Right lobe of liver (tissue), 4 donors: ENCODE data around the gene SH3PXD2A.

Experiments
- CTCF ChIP-seq, 4 donors: fragments of 200-600 bp in 3 of 4; fragments of 450-650 bp in 1 of 4; IDR thresholded peaks; one replicate each; pipeline versions ENCODE4 v1.5.1 to v1.8.0; 2016 to 2022; ENCODE audit warnings: antibody characterized with exemption in 4 of 4, mild to moderate bottlenecking in 2 of 4
- POLR2A ChIP-seq: fragments of 450-650 bp; IDR thresholded peaks from one replicate; pipeline ENCODE4 v1.6.1; 2017; ENCODE audit warnings: antibody characterized with exemption, mild to moderate bottlenecking
- donor health status: DM: no; HTN: no; CAD: no.
- donor health status: DM: no; HTN: no; CAD: no.
- donor health status: DM: no; HTN: yes; CAD: no.

- TF ChIP-seq CTCF (IDR thresholded peaks at IDR 0.05) (no peak), POLR2A (no peak)
Measured at GRCh38 chr10:103574097-103575061, 281.0 kb downstream of the SH3PXD2A start.
